Calu3 (cell line): Measurements from ENCODE around the gene PRRT1. TPM values are rescaled to one million over a fixed set of nuclear protein-coding genes. Genes with fewer than 3 reads are reported as not detected.
"Not testable (repeated sequence)": the region's sequence is repeated elsewhere in the genome, so short reads cannot be mapped to it uniquely, and the experiment has no call there.

Experiments used
- BruUV-seq: library from RNA; stranded (reverse); fragments of 400-500 nt; replicated peaks from 2 replicates; lab custom pipeline; 2021; lab: Mats Ljungman, UMichigan
- CTCF ChIA-PET: fragments of 300-600 bp; sonication (Branson Sonifier 250); formaldehyde crosslinking; loops from one replicate; lab custom pipeline; 2022; ENCODE audit warnings: antibody characterized with exemption; lab: Charles Lee
- DNase-seq: peaks from one replicate; pipeline ENCODE4 v3.0.0; 2022
- H3K27ac Mint-ChIP-seq: one replicate; pipeline ENCODE4 v1.8.0; 2022; ENCODE audit warnings: mixed read lengths; ENCODE audit not compliant: unreplicated experiment
- H3K27me3 Mint-ChIP-seq: one replicate; pipeline ENCODE4 v1.8.0; 2022; ENCODE audit warnings: mixed read lengths; ENCODE audit not compliant: unreplicated experiment
- H3K36me3 Mint-ChIP-seq: one replicate; pipeline ENCODE4 v1.8.0; 2022; ENCODE audit warnings: mild to moderate bottlenecking, moderate library complexity, mixed read lengths; ENCODE audit not compliant: insufficient read depth, unreplicated experiment
- H3K4me1 Mint-ChIP-seq: one replicate; pipeline ENCODE4 v1.8.0; 2022; ENCODE audit warnings: mild to moderate bottlenecking, low read depth, mixed read lengths; ENCODE audit not compliant: unreplicated experiment
- H3K4me3 Mint-ChIP-seq: one replicate; pipeline ENCODE4 v1.8.0; 2022; ENCODE audit warnings: mild to moderate bottlenecking, low read depth, moderate library complexity, mixed read lengths; ENCODE audit not compliant: unreplicated experiment
- H3K9me3 Mint-ChIP-seq: one replicate; pipeline ENCODE4 v1.8.0; 2022; ENCODE audit warnings: low read depth, mixed read lengths; ENCODE audit not compliant: unreplicated experiment
- intact Hi-C: fragments of 100-400 bp; cut with micrococcal nuclease; formaldehyde crosslinking; loops from one replicate; pipeline ENCODE4 v1.10.0; 2022; ENCODE audit not compliant: unreplicated experiment
- total RNA-seq: library from RNA; stranded (reverse); gene quantifications from 2 replicates; pipeline ENCODE4 v1.2.3, GENCODE V29; 2022
- TF ChIP-seq, protein P1 (sequence below): fragments of 200-600 bp; IDR thresholded peaks from one replicate; pipeline ENCODE4 v1.8.0; 2022; ENCODE audit warnings: antibody characterized with exemption; ENCODE audit not compliant: unreplicated experiment

Gene PRRT1
- total RNA-seq, 1 experiment from 2014 or later = 1.7 TPM

DNA sequence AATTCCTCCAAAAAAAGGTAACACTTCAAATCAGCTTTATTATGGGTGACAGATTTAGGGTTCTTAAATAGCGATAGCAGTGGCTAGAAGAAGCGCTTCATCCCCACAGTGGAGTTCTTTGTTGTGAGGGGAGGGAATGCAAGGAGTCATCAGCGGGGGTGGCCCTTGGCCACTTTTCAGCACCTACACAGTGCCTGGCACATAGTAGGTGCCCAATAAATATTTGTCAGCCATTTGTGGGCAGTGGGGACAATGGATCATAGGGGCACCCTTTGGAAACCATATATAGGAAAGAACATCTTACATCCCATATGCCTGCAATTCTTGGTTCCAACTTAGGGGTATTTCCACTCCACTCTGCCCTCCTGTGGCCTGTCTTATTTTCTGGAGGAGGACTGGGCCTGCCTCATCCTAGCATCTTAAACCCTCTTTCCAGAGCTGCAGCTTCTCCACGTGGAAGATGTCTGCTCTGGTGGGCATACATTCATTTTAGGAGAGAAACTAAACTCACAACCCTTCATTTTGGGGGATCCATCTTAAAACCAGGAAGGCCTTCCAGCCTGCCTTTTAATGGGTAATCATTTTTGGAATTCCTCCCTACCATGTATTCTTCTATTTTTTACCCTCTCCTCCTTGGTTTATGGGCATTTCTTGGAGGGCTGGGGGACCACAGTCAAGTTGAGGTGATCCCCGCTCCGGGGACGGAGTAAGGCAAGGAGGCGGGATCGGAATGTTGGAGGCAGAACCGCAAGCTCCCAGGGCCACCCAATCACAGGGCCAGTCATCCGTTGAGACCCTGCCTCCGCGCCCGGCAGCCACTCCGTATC is 43.3 kb upstream of the PRRT1 start:
- TF ChIP-seq, protein P1, sequence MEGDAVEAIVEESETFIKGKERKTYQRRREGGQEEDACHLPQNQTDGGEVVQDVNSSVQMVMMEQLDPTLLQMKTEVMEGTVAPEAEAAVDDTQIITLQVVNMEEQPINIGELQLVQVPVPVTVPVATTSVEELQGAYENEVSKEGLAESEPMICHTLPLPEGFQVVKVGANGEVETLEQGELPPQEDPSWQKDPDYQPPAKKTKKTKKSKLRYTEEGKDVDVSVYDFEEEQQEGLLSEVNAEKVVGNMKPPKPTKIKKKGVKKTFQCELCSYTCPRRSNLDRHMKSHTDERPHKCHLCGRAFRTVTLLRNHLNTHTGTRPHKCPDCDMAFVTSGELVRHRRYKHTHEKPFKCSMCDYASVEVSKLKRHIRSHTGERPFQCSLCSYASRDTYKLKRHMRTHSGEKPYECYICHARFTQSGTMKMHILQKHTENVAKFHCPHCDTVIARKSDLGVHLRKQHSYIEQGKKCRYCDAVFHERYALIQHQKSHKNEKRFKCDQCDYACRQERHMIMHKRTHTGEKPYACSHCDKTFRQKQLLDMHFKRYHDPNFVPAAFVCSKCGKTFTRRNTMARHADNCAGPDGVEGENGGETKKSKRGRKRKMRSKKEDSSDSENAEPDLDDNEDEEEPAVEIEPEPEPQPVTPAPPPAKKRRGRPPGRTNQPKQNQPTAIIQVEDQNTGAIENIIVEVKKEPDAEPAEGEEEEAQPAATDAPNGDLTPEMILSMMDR = peak; percentile 70
- Mint-ChIP-seq H3K4me3 (peak overlapping the region; percentile 95), H3K27ac (peak overlapping the region; percentile 99), H3K36me3 (peaks cover 55% of the 10 kb centered on the region), H3K27me3 (peaks cover 2% of the 10 kb centered on the region), H3K9me3 (no peaks in the 10 kb centered on the region), H3K4me1 (peaks cover 26% of the 10 kb centered on the region)
- DNase-seq = peak; percentile 65
- intact Hi-C loops = loop anchor here (10.0 kb wide), 1 partner anchor 250 kb away; the partner anchor contains the start of gene CFB
- CTCF ChIA-PET = interaction anchor here (0.6 to 3.9 kb wide), 22 partner anchors 8 to 1313 kb away, joined by 3 to 32 read pairs (median 4); partner anchors contain the start of genes AGPAT1, ATF6B and FKBPL
- TSS peak; percentile 87 for BruUV-seq

DNA sequence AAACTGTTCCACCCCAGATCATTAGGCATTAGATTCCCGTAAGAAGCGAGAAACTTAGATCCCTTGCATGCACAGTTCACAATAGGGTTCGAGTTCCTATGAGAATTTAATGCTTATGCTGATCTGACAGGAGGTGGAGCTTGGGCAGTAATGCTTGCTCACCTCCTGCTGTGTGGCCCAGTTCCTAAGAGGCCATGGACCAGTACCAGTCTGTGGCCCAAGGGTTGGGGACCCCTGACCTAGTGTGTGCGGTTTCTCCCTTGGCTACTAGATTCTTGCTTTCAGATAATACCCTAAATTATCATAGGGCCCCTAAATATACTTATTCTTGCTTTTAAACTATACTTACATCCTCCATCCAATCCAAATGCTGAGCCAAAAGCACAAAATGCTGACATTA is 42.6 kb upstream of the PRRT1 start:
- BruUV-seq = no TSS peak
- Mint-ChIP-seq H3K9me3 (no peaks in the 10 kb centered on the region), H3K27ac (peak overlapping the region; percentile 99), H3K36me3 (peaks cover 62% of the 10 kb centered on the region), H3K27me3 (no peaks in the 10 kb centered on the region), H3K4me3 (peak overlapping the region; percentile 95), H3K4me1 (peaks cover 27% of the 10 kb centered on the region)
- TF ChIP-seq, protein P1 = no peak
- CTCF ChIA-PET = no interaction called here
- no peak for DNase-seq
- intact Hi-C loops = loop anchor here (10.0 kb wide), 1 partner anchor 250 kb away; the partner anchor contains the start of gene CFB

DNA sequence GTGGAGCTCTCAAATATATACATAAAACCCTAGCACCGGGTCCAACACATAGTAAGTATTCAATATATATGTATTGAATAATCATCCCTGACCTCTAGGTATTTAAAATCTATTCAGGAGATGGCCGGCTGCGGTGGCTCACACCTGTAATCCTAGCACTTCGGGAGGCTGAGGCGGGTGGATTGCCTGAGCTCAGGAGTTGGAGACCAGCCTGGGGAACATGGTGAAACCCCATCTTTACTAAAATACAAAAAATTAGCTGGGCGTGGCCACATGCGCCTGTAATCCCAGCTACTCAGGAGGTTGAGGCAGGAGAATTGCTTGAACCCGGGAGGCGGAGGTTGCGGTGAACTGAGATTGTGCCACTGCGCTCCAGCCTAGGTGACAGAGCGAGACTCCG is 41.4 kb upstream of the PRRT1 start:
- Mint-ChIP-seq H3K36me3 (peaks cover 66% of the 10 kb centered on the region), H3K27ac (peak overlapping the region; percentile 54), H3K4me1 (peaks cover 39% of the 10 kb centered on the region)
- CTCF ChIA-PET = interaction anchor here (0.7 kb wide), 1 partner anchor 338 kb away, joined by 3 read pairs; no protein-coding TSS in a partner anchor
- not testable (repeated sequence) for H3K4me3 Mint-ChIP-seq, DNase-seq, H3K9me3 Mint-ChIP-seq, BruUV-seq, H3K27me3 Mint-ChIP-seq
- intact Hi-C loops = loop anchor here (10.0 kb wide), 1 partner anchor 248 kb away; the partner anchor contains the start of gene CFB

DNA sequence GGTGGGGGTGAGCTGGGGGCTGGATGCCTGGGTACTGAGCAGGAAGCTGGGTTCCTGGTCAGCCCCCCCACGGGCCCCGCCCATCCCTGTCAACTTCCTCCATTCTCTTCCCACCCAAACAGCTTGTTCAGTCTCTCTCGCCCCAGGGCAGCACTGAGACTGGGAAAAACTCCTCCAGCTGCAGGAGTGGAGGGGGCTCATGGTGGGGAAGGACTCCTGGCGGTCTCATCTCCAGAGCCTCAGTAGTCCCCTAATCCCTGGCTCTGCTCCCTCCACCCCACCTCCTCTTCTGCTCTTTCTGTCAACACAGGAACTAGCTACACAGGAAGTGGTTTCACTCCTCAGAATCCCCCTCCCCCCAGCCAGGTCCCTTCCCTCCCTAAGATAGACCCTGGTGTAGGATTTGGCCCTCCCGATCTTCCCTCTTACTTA is 40.9 kb upstream of the PRRT1 start, which contains the start of gene GPSM3:
Gene GPSM3 (minus strand): TSS at position 36 of the 432 bp plus-strand sequence. CDS start 130 bp downstream, outside the sequence.
- H3K4me1 Mint-ChIP-seq = peaks cover 43% of the 10 kb centered on the region
- H3K36me3 Mint-ChIP-seq = peaks cover 69% of the 10 kb centered on the region
- peak; percentile 46 for DNase-seq
- intact Hi-C loops = loop anchor here (10.0 kb wide), 1 partner anchor 248 kb away; the partner anchor contains the start of gene CFB
- no TSS peak for BruUV-seq
- CTCF ChIA-PET = interaction anchor here (0.7 kb wide), 1 partner anchor 337 kb away, joined by 3 read pairs; no protein-coding TSS in a partner anchor
- H3K9me3 Mint-ChIP-seq = no peaks in the 10 kb centered on the region
- TF ChIP-seq, protein P1 = no peak
- no peaks in the 10 kb centered on the region for H3K27me3 Mint-ChIP-seq
- H3K27ac Mint-ChIP-seq = peak within 1 kb of the TSS; percentile 54
- peak within 1 kb of the TSS; percentile 80 for H3K4me3 Mint-ChIP-seq
